Esophagus muscularis mucosa (tissue), 4 donors: ENCODE data around the gene ITFG1. TPM values are rescaled to one million over a fixed set of nuclear protein-coding genes. Genes with fewer than 3 reads are reported as not detected.
"Not testable (repeated sequence)": the region's sequence is repeated elsewhere in the genome, so short reads cannot be mapped to it uniquely, and the experiment has no call there.

Experiments
- DNase-seq: peaks from one replicate; pipeline ENCODE4 v3.0.0-alpha.2; 2017; ENCODE audit errors: extremely low spot score
- H3K27ac ChIP-seq, 4 donors: fragments of 200-600 bp; sonication (generic); replicated peaks in 1 of 4; 1 replicate in 3 of 4; 2 replicates in 1 of 4; pipeline ENCODE4 v1.5.1; 2016 to 2019; ENCODE audit warnings: mild to moderate bottlenecking in 1 of 4
- H3K27me3 ChIP-seq, 4 donors: fragments of 200-600 bp; sonication (generic); one replicate each; pipeline versions ENCODE4 v1.5.1 to v1.6.0; 2016 to 2019
- H3K36me3 ChIP-seq, 4 donors: fragments of 200-600 bp; sonication (generic); one replicate each; pipeline ENCODE4 v1.5.1; 2016 to 2019
- H3K4me1 ChIP-seq, 4 donors: fragments of 200-600 bp; sonication (generic); one replicate each; pipeline ENCODE4 v1.5.1; 2016 to 2019
- H3K4me3 ChIP-seq, 4 donors: fragments of 200-600 bp; sonication (generic); 1 replicate in 2 of 4; 2 replicates in 2 of 4; pipeline ENCODE4 v1.5.1; 2016 to 2019; ENCODE audit warnings: mild to moderate bottlenecking in 4 of 4, moderate library complexity in 1 of 4
- H3K9me3 ChIP-seq, 4 donors: fragments of 200-600 bp; sonication (generic); 1 replicate in 3 of 4; 2 replicates in 1 of 4; pipeline ENCODE4 v1.5.1; 2016 to 2019
- EP300 ChIP-seq: sonication (generic); formaldehyde crosslinking; IDR thresholded peaks from one replicate; pipeline ENCODE4 v1.6.1; 2017; ENCODE audit warnings: antibody characterized with exemption
- POLR2A ChIP-seq: fragments of 450-650 bp; IDR thresholded peaks from one replicate; pipeline ENCODE4 v1.6.1; 2017; ENCODE audit warnings: antibody characterized with exemption, moderate library complexity, mild to moderate bottlenecking, low read depth
- POLR2AphosphoS5 ChIP-seq, 2 donors: sonication (generic); formaldehyde crosslinking; IDR thresholded peaks; one replicate each; pipeline ENCODE4 v1.6.1; 2017; ENCODE audit warnings: antibody characterized with exemption in 2 of 2
- WGBS: methylation state at CpG from one replicate; pipeline ENCODE4 v1.1.5; 2018; 5-methylcytosine and 5-hydroxymethylcytosine counted together
- intact Hi-C: fragments of 100-400 bp; cut with DNase I; formaldehyde crosslinking; loops from one replicate; pipeline ENCODE4 v1.15.1; 2023
- total RNA-seq, 4 donors: library from RNA; depleted of rRNA; stranded (reverse); fragments of >200 nt; gene quantifications; one replicate each; pipeline versions ENCODE4 v1.1.0 to v1.2.1, GENCODE V29; 2016
- TF ChIP-seq, protein P1 (sequence below), 3 experiments: fragments of 200-600 bp in 2 of 3; fragments of 450-650 bp in 1 of 3; sonication (generic) in 2 of 3; IDR thresholded peaks; one replicate each; pipeline ENCODE4 v1.5.1; 2017 to 2019; ENCODE audit warnings: antibody characterized with exemption in 3 of 3, mild to moderate bottlenecking in 2 of 3, moderate library complexity in 1 of 3

ITFG1 gene
- total RNA-seq, 4 donors from 2014 or later, result 32.2 to 44.4 (median 41.7) TPM

DNA sequence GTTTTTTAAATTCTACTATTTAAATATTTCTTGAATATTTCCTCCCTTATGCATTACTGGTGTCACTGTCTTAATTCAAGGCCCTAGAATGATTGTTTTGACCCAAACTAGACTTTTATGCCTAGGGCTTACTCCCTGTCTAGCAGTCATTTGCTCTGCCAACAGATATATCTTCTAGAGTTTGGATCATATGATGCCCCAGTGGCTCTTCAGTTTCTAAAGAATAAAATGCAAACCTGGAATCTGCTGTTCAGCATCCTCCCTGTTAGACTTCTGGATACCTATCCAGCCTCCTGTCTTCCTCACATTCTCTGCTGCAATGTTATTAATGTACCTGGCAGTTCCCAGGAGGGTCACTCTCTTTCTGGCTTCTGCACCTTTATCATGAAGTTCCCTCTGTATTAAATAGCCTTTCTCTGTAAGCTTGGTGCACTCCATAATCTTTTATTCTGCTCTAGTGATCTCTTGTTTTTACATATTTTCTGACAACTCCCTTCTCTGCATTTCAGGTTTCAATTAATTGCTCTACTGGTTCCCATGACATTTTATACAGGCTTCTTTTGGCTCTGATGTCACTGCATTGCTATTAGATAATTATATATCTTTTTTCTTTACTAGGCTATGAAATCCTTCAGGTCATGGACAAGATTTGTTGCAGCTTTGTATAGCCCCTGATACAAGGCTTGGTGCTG lies 15.9 kb upstream of the ITFG1 start:
- H3K27me3 ChIP-seq, result no peaks in the 10 kb centered on the region
- no peaks in the 10 kb centered on the region for H3K36me3 ChIP-seq
- no peak for DNase-seq
- H3K4me1 ChIP-seq, result peaks cover 21 to 36% (median 31%) of the 10 kb centered on the region in 4 donors
- H3K27ac ChIP-seq, result no peak overlapping the region
- intact Hi-C loops, result no loop called here
- H3K9me3 ChIP-seq, result no peaks in the 10 kb centered on the region
- TF ChIP-seq POLR2AphosphoS5 (IDR thresholded peaks at IDR 0.05) (no peak), EP300 (no peak), POLR2A (no peak)
- TF ChIP-seq, protein P1, sequence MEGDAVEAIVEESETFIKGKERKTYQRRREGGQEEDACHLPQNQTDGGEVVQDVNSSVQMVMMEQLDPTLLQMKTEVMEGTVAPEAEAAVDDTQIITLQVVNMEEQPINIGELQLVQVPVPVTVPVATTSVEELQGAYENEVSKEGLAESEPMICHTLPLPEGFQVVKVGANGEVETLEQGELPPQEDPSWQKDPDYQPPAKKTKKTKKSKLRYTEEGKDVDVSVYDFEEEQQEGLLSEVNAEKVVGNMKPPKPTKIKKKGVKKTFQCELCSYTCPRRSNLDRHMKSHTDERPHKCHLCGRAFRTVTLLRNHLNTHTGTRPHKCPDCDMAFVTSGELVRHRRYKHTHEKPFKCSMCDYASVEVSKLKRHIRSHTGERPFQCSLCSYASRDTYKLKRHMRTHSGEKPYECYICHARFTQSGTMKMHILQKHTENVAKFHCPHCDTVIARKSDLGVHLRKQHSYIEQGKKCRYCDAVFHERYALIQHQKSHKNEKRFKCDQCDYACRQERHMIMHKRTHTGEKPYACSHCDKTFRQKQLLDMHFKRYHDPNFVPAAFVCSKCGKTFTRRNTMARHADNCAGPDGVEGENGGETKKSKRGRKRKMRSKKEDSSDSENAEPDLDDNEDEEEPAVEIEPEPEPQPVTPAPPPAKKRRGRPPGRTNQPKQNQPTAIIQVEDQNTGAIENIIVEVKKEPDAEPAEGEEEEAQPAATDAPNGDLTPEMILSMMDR (IDR thresholded peaks at IDR 0.05), result no peak
- H3K4me3 ChIP-seq, result no peak overlapping the region

DNA sequence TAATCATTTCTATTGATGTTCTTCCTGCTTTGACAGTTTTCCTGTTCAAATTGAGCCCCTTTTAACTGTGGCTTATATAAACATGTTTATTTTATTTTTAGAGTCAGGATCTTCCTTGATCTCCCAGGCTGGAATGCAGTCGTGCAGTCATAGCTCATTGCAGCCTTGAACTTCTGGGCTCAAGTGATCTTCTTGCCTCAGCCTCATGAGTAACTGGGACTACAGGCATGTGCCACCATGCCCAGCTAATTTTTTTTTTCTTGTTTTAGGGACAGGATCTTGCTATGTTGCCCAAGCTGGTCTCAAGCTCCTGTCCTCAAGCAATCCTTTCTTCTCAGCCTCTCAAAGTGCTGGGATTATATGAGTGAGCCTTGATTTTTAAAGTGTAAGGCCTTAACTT lies 14.9 kb upstream of the ITFG1 start:
- 18% methylated on average over 1 of the region's 1 CpG for WGBS

DNA sequence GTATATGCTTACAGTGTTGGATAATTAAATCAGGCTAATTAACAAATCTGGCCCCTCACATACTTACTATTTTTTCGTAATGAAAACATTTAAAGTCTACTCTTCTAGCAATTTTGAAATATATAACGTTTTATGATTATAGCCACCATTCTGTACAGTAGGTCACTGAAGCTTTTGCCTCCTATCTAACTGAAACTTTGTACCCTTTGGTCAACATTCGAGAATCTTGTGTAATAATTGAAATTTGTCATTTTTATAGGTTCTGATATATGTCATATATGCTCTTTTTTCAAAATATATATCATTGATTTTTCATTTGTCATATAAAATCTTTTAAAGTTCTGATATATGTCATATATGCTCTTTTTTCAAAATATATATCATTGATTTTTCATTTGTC lies 12.9 kb upstream of the ITFG1 start:
- no peaks in the 10 kb centered on the region for H3K27me3 ChIP-seq
- no peaks in the 10 kb centered on the region for H3K36me3 ChIP-seq
- no peak overlapping the region for H3K27ac ChIP-seq
- no peaks in the 10 kb centered on the region for H3K9me3 ChIP-seq
- DNase-seq, result no peak
- intact Hi-C loops, result no loop called here
- peaks cover 15 to 28% (median 25%) of the 10 kb centered on the region in 4 donors for H3K4me1 ChIP-seq
- WGBS, result 95% methylated on average over 3 of the region's 3 CpGs
- no peak for TF ChIP-seq POLR2AphosphoS5 (IDR thresholded peaks at IDR 0.05)
- no peak for TF ChIP-seq EP300
- TF ChIP-seq POLR2A, result no peak
- TF ChIP-seq, protein P1 (IDR thresholded peaks at IDR 0.05), result no peak
- no peak overlapping the region for H3K4me3 ChIP-seq

More for the DNA sequence above, 14.9 kb upstream of the ITFG1 start:
- no peaks in the 10 kb centered on the region for H3K36me3 ChIP-seq
- no peak overlapping the region for H3K4me3 ChIP-seq
- intact Hi-C loops, result no loop called here
- no peaks in the 10 kb centered on the region for H3K27me3 ChIP-seq
- no peak overlapping the region for H3K27ac ChIP-seq
- TF ChIP-seq POLR2AphosphoS5 (IDR thresholded peaks at IDR 0.05) (no peak), POLR2A (no peak), EP300 (no peak)
- TF ChIP-seq, protein P1 (IDR thresholded peaks at IDR 0.05), result no peak
- no peak for DNase-seq
- peaks cover 15 to 36% (median 28%) of the 10 kb centered on the region in 4 donors for H3K4me1 ChIP-seq
- H3K9me3 ChIP-seq, result no peaks in the 10 kb centered on the region

DNA sequence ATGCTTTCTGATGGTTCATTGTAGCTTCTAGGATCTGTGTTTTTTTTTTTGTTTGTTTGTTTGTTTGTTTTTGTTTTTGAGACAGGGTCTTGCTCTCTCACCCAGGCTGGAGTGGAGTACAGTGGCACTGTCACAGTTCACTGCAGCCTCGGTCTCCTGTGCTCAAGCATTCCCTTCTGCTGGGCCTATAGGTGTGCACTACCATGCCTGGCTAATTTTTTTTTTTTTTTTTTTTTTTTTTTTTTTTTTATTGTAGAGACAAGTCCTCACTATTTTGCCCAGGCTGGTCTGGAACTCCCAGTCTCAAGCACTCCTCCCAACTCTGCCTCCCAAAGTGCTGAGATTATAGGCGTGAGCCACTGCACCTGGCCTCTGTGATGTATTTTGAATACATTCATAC lies 12.1 kb upstream of the ITFG1 start:
- WGBS, result 92% methylated on average over 2 of the region's 2 CpGs
- intact Hi-C loops, H3K27ac ChIP-seq, H3K9me3 ChIP-seq, H3K27me3 ChIP-seq, H3K4me3 ChIP-seq, H3K36me3 ChIP-seq, DNase-seq: not testable (repeated sequence)
- peaks cover 15 to 32% (median 27%) of the 10 kb centered on the region in 4 donors for H3K4me1 ChIP-seq

DNA sequence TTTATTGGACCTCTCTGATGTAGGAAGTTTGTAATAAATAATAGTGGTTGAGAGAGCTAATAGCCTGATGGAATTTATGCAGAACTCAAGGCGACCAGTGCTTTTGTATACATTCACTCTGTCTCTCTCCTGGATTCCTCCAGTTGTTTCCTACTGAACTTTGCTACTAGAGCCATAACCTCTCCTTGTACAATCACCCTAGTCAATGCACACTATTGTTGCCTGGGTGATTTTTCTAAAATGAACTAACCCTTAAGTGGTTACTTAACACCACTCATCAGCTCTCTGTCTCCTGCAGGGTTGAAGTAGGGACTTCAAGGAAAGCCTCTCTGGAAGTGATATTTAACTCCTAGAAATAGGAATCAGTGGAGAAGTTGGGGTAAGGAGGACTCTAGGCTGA lies 9.9 kb upstream of the ITFG1 start:
- WGBS, result 78% methylated on average over 1 of the region's 1 CpG
- H3K27me3 ChIP-seq, result no peaks in the 10 kb centered on the region
- H3K36me3 ChIP-seq, result no peaks in the 10 kb centered on the region
- peaks cover 13 to 35% (median 22%) of the 10 kb centered on the region in 4 donors for H3K4me1 ChIP-seq
- intact Hi-C loops, result no loop called here
- TF ChIP-seq POLR2AphosphoS5 (IDR thresholded peaks at IDR 0.05), result no peak
- TF ChIP-seq, protein P1 (IDR thresholded peaks at IDR 0.05), result no peak
- no peak for TF ChIP-seq POLR2A
- TF ChIP-seq EP300, result no peak
- no peak overlapping the region for H3K4me3 ChIP-seq
- no peak overlapping the region for H3K27ac ChIP-seq
- DNase-seq, result no peak
- H3K9me3 ChIP-seq, result no peaks in the 10 kb centered on the region
